ENCODE data around the gene CES4A. TPM values are rescaled to one million over a fixed set of nuclear protein-coding genes. Genes with fewer than 3 reads are reported as not detected.
A peak's percentile ranks its signal among the peaks of the same experiment; 100 is the strongest.

CES4A gene
- total and polyA plus RNA-seq, 4 experiments from 2014 or later: 4.1 to 21.9 (median 16.0) TPM

- no peak overlapping the region for H3K27ac ChIP-seq (ENCODE audit: low read depth, low read length)
- H3K27me3 Mint-ChIP-seq: no peaks in the 10 kb centered on the region
- peaks cover 13% of the 10 kb centered on the region for H3K4me1 ChIP-seq (ENCODE audit: insufficient read depth, low read length)
- H3K4me3 ChIP-seq (ENCODE audit: low read length in 2 of 2): no peak overlapping the region
- POLR2A ChIA-PET (ENCODE audit: partially characterized antibody): interaction anchor here (0.9 to 4.5 kb wide), 14 partner anchors 9 to 229 kb away, joined by 3 to 55 read pairs (median 4); partner anchors contain the start of genes B3GNT9, CBFB, FHOD1 and HSF4
- H3K27me3 ChIP-seq (ENCODE audit: insufficient read depth, low read length): no peaks in the 10 kb centered on the region
- DNase-seq: peak; percentile 82 to 88 (median 86)
- H3K4me1 Mint-ChIP-seq: peaks cover 2 to 19% (median 8%) of the 10 kb centered on the region in 4 donors
- intact Hi-C loops (cut with micrococcal nuclease): loop anchor here (1.0 to 5.0 kb wide), 5 partner anchors 10 to 166 kb away; no protein-coding TSS in a partner anchor
- CTCF ChIA-PET (ENCODE audit: partially characterized antibody): interaction anchor here (0.6 to 10.2 kb wide), 36 partner anchors 9 to 265 kb away, joined by 3 to 187 read pairs (median 4); partner anchors contain the start of genes B3GNT9, CBFB, FBXL8 and NOL3
- H3K36me3 ChIP-seq (ENCODE audit: insufficient read depth, low read length): no peaks in the 10 kb centered on the region
- H3K9me3 ChIP-seq (ENCODE audit: control insufficient read depth in 1 of 2, low read length in 2 of 2): no peaks in the 10 kb centered on the region
- no peaks in the 10 kb centered on the region for H3K36me3 Mint-ChIP-seq
- peak overlapping the region in 2 of 8 donors; percentile 3 to 21 for H3K4me3 Mint-ChIP-seq
- H3K9me3 Mint-ChIP-seq: no peaks in the 10 kb centered on the region
- peak overlapping the region in 4 of 7 donors; percentile 24 to 77 (median 56) for H3K27ac Mint-ChIP-seq
These were observed 29.6 kb downstream of the CES4A start for GRCh38 chr16:67017810-67018488.

GRCh38 chr16:67019171-67019570, 30.8 kb downstream of the CES4A start:
- Mint-ChIP-seq H3K4me1 (peaks cover 2 to 12% (median 5%) of the 10 kb centered on the region in 4 donors), H3K9me3 (no peaks in the 10 kb centered on the region), H3K27me3 (no peaks in the 10 kb centered on the region), H3K27ac (no peak overlapping the region), H3K4me3 (no peak overlapping the region), H3K36me3 (no peaks in the 10 kb centered on the region)
- POLR2A ChIA-PET (ENCODE audit: partially characterized antibody): interaction anchor here (0.8 to 4.5 kb wide), 5 partner anchors 10 to 228 kb away, joined by 3 to 55 read pairs (median 4); partner anchors contain the start of genes B3GNT9, CBFB, FHOD1 and TRADD
- H3K4me1 ChIP-seq (ENCODE audit: insufficient read depth, low read length): peaks cover 7% of the 10 kb centered on the region
- intact Hi-C loops (cut with micrococcal nuclease): loop anchor here (5.0 kb wide), 1 partner anchor 42 kb away; no protein-coding TSS in a partner anchor
- H3K27me3 ChIP-seq (ENCODE audit: insufficient read depth, low read length): no peaks in the 10 kb centered on the region
- no peaks in the 10 kb centered on the region for H3K36me3 ChIP-seq (ENCODE audit: insufficient read depth, low read length)
- CTCF ChIA-PET (ENCODE audit: partially characterized antibody): interaction anchor here (0.7 to 10.2 kb wide), 9 partner anchors 10 to 225 kb away, joined by 3 to 187 read pairs (median 14); partner anchors contain the start of genes B3GNT9, CBFB, FBXL8 and TRADD
- no peak overlapping the region for H3K27ac ChIP-seq (ENCODE audit: low read depth, low read length)
- H3K9me3 ChIP-seq (ENCODE audit: control insufficient read depth in 1 of 2, low read length in 2 of 2): no peaks in the 10 kb centered on the region
- no peak overlapping the region for H3K4me3 ChIP-seq (ENCODE audit: low read length in 2 of 2)
- DNase-seq: no peak

GRCh38 chr16:67021321-67021720, 32.9 kb downstream of the CES4A start:
- POLR2A ChIA-PET (ENCODE audit: partially characterized antibody): no interaction called here
- Histone ChIP-seq H3K9me3 (ENCODE audit: control insufficient read depth in 1 of 2, low read length in 2 of 2) (no peaks in the 10 kb centered on the region), H3K4me1 (ENCODE audit: insufficient read depth, low read length) (no peaks in the 10 kb centered on the region), H3K4me3 (ENCODE audit: low read length in 2 of 2) (no peak overlapping the region), H3K27ac (ENCODE audit: low read depth, low read length) (no peak overlapping the region), H3K36me3 (ENCODE audit: insufficient read depth, low read length) (no peaks in the 10 kb centered on the region), H3K27me3 (ENCODE audit: insufficient read depth, low read length) (no peaks in the 10 kb centered on the region)
- H3K4me1 Mint-ChIP-seq: peaks cover 2 to 8% (median 5%) of the 10 kb centered on the region in 4 donors
- no peaks in the 10 kb centered on the region for H3K27me3 Mint-ChIP-seq
- CTCF ChIA-PET (ENCODE audit: partially characterized antibody): interaction anchor here (0.8 to 1.7 kb wide), 4 partner anchors 80 to 162 kb away, joined by 3 to 5 read pairs (median 4); partner anchors contain the start of gene MATCAP1
- DNase-seq: no peak
- no peaks in the 10 kb centered on the region for H3K36me3 Mint-ChIP-seq
- intact Hi-C loops (cut with micrococcal nuclease): no loop called here
- H3K27ac Mint-ChIP-seq: no peak overlapping the region
- peak overlapping the region in 1 of 8 donors; percentile 31 for H3K4me3 Mint-ChIP-seq
- no peaks in the 10 kb centered on the region for H3K9me3 Mint-ChIP-seq

GRCh38 chr16:67022531-67023214, 34.3 kb downstream of the CES4A start:
- no peak overlapping the region for H3K4me3 ChIP-seq (ENCODE audit: low read length in 2 of 2)
- Mint-ChIP-seq H3K27ac (no peak overlapping the region), H3K36me3 (no peaks in the 10 kb centered on the region), H3K4me3 (no peak overlapping the region), H3K27me3 (no peaks in the 10 kb centered on the region), H3K9me3 (no peaks in the 10 kb centered on the region), H3K4me1 (peaks cover 4 to 11% (median 4%) of the 10 kb centered on the region in 4 donors)
- H3K27ac ChIP-seq (ENCODE audit: low read depth, low read length): no peak overlapping the region
- no peak for DNase-seq
- intact Hi-C loops (cut with micrococcal nuclease): no loop called here
- no peaks in the 10 kb centered on the region for H3K9me3 ChIP-seq (ENCODE audit: control insufficient read depth in 1 of 2, low read length in 2 of 2)
- H3K27me3 ChIP-seq (ENCODE audit: insufficient read depth, low read length): no peaks in the 10 kb centered on the region
- H3K36me3 ChIP-seq (ENCODE audit: insufficient read depth, low read length): no peaks in the 10 kb centered on the region
- ChIA-PET CTCF (ENCODE audit: partially characterized antibody) (interaction anchor here (1.1 to 1.7 kb wide), 3 partner anchors 11 to 133 kb away, joined by 3 to 4 read pairs (median 4); no protein-coding TSS in a partner anchor), POLR2A (ENCODE audit: partially characterized antibody) (interaction anchor here (1.3 kb wide), 1 partner anchor 9 kb away, joined by 8 read pairs; no protein-coding TSS in a partner anchor)
- H3K4me1 ChIP-seq (ENCODE audit: insufficient read depth, low read length): no peaks in the 10 kb centered on the region

GRCh38 chr16:67023689-67024088, 35.3 kb downstream of the CES4A start:
- no peaks in the 10 kb centered on the region for H3K27me3 Mint-ChIP-seq
- POLR2A ChIA-PET (ENCODE audit: partially characterized antibody): interaction anchor here (1.7 kb wide), 1 partner anchor 10 kb away, joined by 5 read pairs; no protein-coding TSS in a partner anchor
- H3K27ac Mint-ChIP-seq: no peak overlapping the region
- H3K9me3 Mint-ChIP-seq: no peaks in the 10 kb centered on the region
- no peak overlapping the region for H3K27ac ChIP-seq (ENCODE audit: low read depth, low read length)
- H3K36me3 ChIP-seq (ENCODE audit: insufficient read depth, low read length): no peaks in the 10 kb centered on the region
- H3K4me1 ChIP-seq (ENCODE audit: insufficient read depth, low read length): peaks cover 7% of the 10 kb centered on the region
- DNase-seq: no peak
- CTCF ChIA-PET (ENCODE audit: partially characterized antibody): no interaction called here
- H3K9me3 ChIP-seq (ENCODE audit: control insufficient read depth in 1 of 2, low read length in 2 of 2): no peaks in the 10 kb centered on the region
- intact Hi-C loops (cut with micrococcal nuclease): no loop called here
- H3K4me3 ChIP-seq (ENCODE audit: low read length in 2 of 2): no peak overlapping the region
- H3K36me3 Mint-ChIP-seq: peaks cover 0 to 4% of the 10 kb centered on the region in 2 donors
- H3K4me1 Mint-ChIP-seq: peaks cover 4 to 15% (median 6%) of the 10 kb centered on the region in 4 donors
- H3K27me3 ChIP-seq (ENCODE audit: insufficient read depth, low read length): no peaks in the 10 kb centered on the region
- H3K4me3 Mint-ChIP-seq: no peak overlapping the region

- no peaks in the 10 kb centered on the region for H3K9me3 Mint-ChIP-seq
- H3K4me1 Mint-ChIP-seq: peaks cover 4 to 15% (median 6%) of the 10 kb centered on the region in 4 donors
- intact Hi-C loops (cut with micrococcal nuclease): no loop called here
- Histone ChIP-seq H3K9me3 (ENCODE audit: control insufficient read depth in 1 of 2, low read length in 2 of 2) (no peaks in the 10 kb centered on the region), H3K27me3 (ENCODE audit: insufficient read depth, low read length) (no peaks in the 10 kb centered on the region), H3K27ac (ENCODE audit: low read depth, low read length) (no peak overlapping the region), H3K4me3 (ENCODE audit: low read length in 2 of 2) (no peak overlapping the region), H3K36me3 (ENCODE audit: insufficient read depth, low read length) (no peaks in the 10 kb centered on the region), H3K4me1 (ENCODE audit: insufficient read depth, low read length) (peaks cover 7% of the 10 kb centered on the region)
- ChIA-PET CTCF (ENCODE audit: partially characterized antibody) (no interaction called here), POLR2A (ENCODE audit: partially characterized antibody) (interaction anchor here (1.7 kb wide), 1 partner anchor 11 kb away, joined by 5 read pairs; no protein-coding TSS in a partner anchor)
- peak overlapping the region in 2 of 7 donors; percentile 6 to 16 for H3K27ac Mint-ChIP-seq
- DNase-seq: no peak
- no peaks in the 10 kb centered on the region for H3K27me3 Mint-ChIP-seq
- no peak overlapping the region for H3K4me3 Mint-ChIP-seq
- peaks cover 0 to 4% of the 10 kb centered on the region in 2 donors for H3K36me3 Mint-ChIP-seq
These were observed 36.2 kb downstream of the CES4A start for GRCh38 chr16:67024384-67025209.
